ENCODE results near the gene IGF2.

IGF2 gene

GRCh38 chr11:2148595-2148994, 9.4 kb upstream of the IGF2 start:
- TF ChIP-seq FOXM1 (IDR thresholded peaks at IDR 0.05; ENCODE audit: borderline replicate concordance, low read depth) (no peak), TAF1 (IDR thresholded peaks at IDR 0.05; ENCODE audit: low read depth) (no peak), CEBPB (IDR thresholded peaks at IDR 0.05) (no peak), YY1 (IDR thresholded peaks at IDR 0.05; ENCODE audit: low read depth) (no peak), RAD21 (IDR thresholded peaks at IDR 0.05; ENCODE audit: low read depth) (no peak)

GRCh38 chr11:2147391-2147790, 8.2 kb upstream of the IGF2 start:
- no peak for TF ChIP-seq FOXM1 (IDR thresholded peaks at IDR 0.05; ENCODE audit: borderline replicate concordance, low read depth)

GRCh38 chr11:2146051-2146450, 6.9 kb upstream of the IGF2 start:
- TF ChIP-seq RAD21 (IDR thresholded peaks at IDR 0.05; ENCODE audit: low read depth) (no peak), USF1 (IDR thresholded peaks at IDR 0.05) (no peak), TCF12 (IDR thresholded peaks at IDR 0.05; ENCODE audit: low read depth) (no peak), TEAD4 (IDR thresholded peaks at IDR 0.05) (no peak), CREB1 (IDR thresholded peaks at IDR 0.05; ENCODE audit: low read depth) (no peak), EP300 (IDR thresholded peaks at IDR 0.05; ENCODE audit: borderline replicate concordance) (no peak), EGR1 (IDR thresholded peaks at IDR 0.05) (no peak), REST (IDR thresholded peaks at IDR 0.05; ENCODE audit: low read depth) (no peak)

GRCh38 chr11:2144544-2145248, 5.5 kb upstream of the IGF2 start:
- TF ChIP-seq TAF1 (IDR thresholded peaks at IDR 0.05; ENCODE audit: low read depth) = no peak
- TF ChIP-seq REST (IDR thresholded peaks at IDR 0.05; ENCODE audit: low read depth) = no peak

- TF ChIP-seq CREB1 (IDR thresholded peaks at IDR 0.05; ENCODE audit: low read depth) (no peak), TCF12 (IDR thresholded peaks at IDR 0.05; ENCODE audit: low read depth) (no peak), EP300 (IDR thresholded peaks at IDR 0.05; ENCODE audit: borderline replicate concordance) (no peak), TEAD4 (IDR thresholded peaks at IDR 0.05) (no peak), USF1 (IDR thresholded peaks at IDR 0.05) (no peak), TAF1 (IDR thresholded peaks at IDR 0.05; ENCODE audit: low read depth) (no peak), ZBTB7A (IDR thresholded peaks at IDR 0.05; ENCODE audit: low read depth) (no peak), FOXM1 (IDR thresholded peaks at IDR 0.05; ENCODE audit: borderline replicate concordance, low read depth) (no peak), CEBPB (IDR thresholded peaks at IDR 0.05) (no peak), RAD21 (IDR thresholded peaks at IDR 0.05; ENCODE audit: low read depth) (no peak), EGR1 (IDR thresholded peaks at IDR 0.05) (no peak), YY1 (IDR thresholded peaks at IDR 0.05; ENCODE audit: low read depth) (no peak), REST (IDR thresholded peaks at IDR 0.05; ENCODE audit: low read depth) (no peak), MAX (IDR thresholded peaks at IDR 0.05) (no peak), NFIC (IDR thresholded peaks at IDR 0.05) (no peak)
Observed at GRCh38 chr11:2143799-2144543, 4.8 kb upstream of the IGF2 start.
